A673 (cell line): ENCODE data around the gene TOM1L2. TPM values are rescaled to one million over a fixed set of nuclear protein-coding genes. Genes with fewer than 3 reads are reported as not detected.

Source experiments
- BruUV-seq: library from RNA; stranded (reverse); fragments of 400-500 nt; replicated peaks from 2 replicates; lab custom pipeline; 2021; lab: Mats Ljungman, UMichigan
- CTCF ChIA-PET: fragments of 300-600 bp; sonication (Branson Sonifier 250); formaldehyde crosslinking; loops from one replicate; lab custom pipeline; 2022; ENCODE audit warnings: antibody characterized with exemption; lab: Charles Lee
- POLR2A ChIA-PET: fragments of 300-600 bp; sonication (Branson Sonifier 250); formaldehyde crosslinking; loops from one replicate; lab custom pipeline; 2022; ENCODE audit warnings: antibody characterized with exemption; ENCODE audit not compliant: low non-redundant PET; lab: Charles Lee
- DNase-seq: peaks from one replicate; pipeline ENCODE4 v3.0.0-alpha.2; 2015; ENCODE audit warnings: low spot score
- H3K27ac ChIP-seq: fragments of 200-600 bp; sonication (generic); 2 replicates; pipeline ENCODE4 v1.5.1; 2016; ENCODE audit warnings: mixed run types, low read depth, mild to moderate bottlenecking, mixed read lengths, antibody characterized with exemption, low read length; ENCODE audit not compliant: poor library complexity, severe bottlenecking
- H3K27me3 ChIP-seq: fragments of 200-600 bp; sonication (generic); replicated peaks from 2 replicates; pipeline ENCODE4 v1.6.1; 2017; ENCODE audit warnings: mixed run types, low read depth, mild to moderate bottlenecking, mixed read lengths, antibody characterized with exemption, low read length; ENCODE audit not compliant: insufficient read depth, poor library complexity
- H3K36me3 ChIP-seq: fragments of 200-600 bp; sonication (generic); 2 replicates; pipeline ENCODE4 v1.6.1; 2016; ENCODE audit warnings: mixed run types, mild to moderate bottlenecking, mixed read lengths, antibody characterized with exemption, low read length; ENCODE audit not compliant: insufficient read depth, poor library complexity, severe bottlenecking
- H3K4me1 ChIP-seq: fragments of 200-600 bp; sonication (generic); 2 replicates; pipeline ENCODE4 v1.6.1; 2017; ENCODE audit warnings: mixed run types, mild to moderate bottlenecking, mixed read lengths, antibody characterized with exemption, low read length; ENCODE audit not compliant: insufficient read depth, poor library complexity, severe bottlenecking
- H3K4me3 ChIP-seq: fragments of 200-600 bp; sonication (generic); 2 replicates; pipeline ENCODE4 v1.5.1; 2016; ENCODE audit warnings: low read depth, mixed run types, mild to moderate bottlenecking, mixed read lengths, low read length; ENCODE audit not compliant: poor library complexity, severe bottlenecking
- H3K9me3 ChIP-seq: fragments of 200-600 bp; sonication (generic); 2 replicates; pipeline ENCODE4 v1.6.1; 2016; ENCODE audit warnings: mixed run types, low read depth, mild to moderate bottlenecking, mixed read lengths, antibody characterized with exemption, low read length; ENCODE audit not compliant: poor library complexity, severe bottlenecking
- EZH2 ChIP-seq: fragments of 200-600 bp; sonication (generic); IDR thresholded peaks from 2 replicates; pipeline ENCODE4 v1.6.1; 2017; ENCODE audit warnings: borderline replicate concordance, low read depth, mild to moderate bottlenecking, mixed read lengths, antibody characterized with exemption, low read length; ENCODE audit not compliant: poor library complexity, severe bottlenecking
- intact Hi-C: fragments of 100-400 bp; cut with micrococcal nuclease; formaldehyde crosslinking; loops from one replicate; pipeline ENCODE4 v1.10.0; 2022; ENCODE audit not compliant: unreplicated experiment
- total RNA-seq: library from RNA; stranded (reverse); gene quantifications from 2 replicates; pipeline ENCODE4 v1.2.3, GENCODE V29; 2021
- TF ChIP-seq, protein P1 (sequence below): fragments of 300-800, 200-600 bp; sonication (generic); conservative IDR thresholded peaks from 2 replicates; pipeline ENCODE4 v1.5.1; 2017; ENCODE audit warnings: low read depth, mild to moderate bottlenecking, antibody characterized with exemption, low read length, moderate library complexity, mixed read lengths

The TOM1L2 gene
- total RNA-seq, 1 experiment from 2014 or later, result 10.0 TPM

DNA sequence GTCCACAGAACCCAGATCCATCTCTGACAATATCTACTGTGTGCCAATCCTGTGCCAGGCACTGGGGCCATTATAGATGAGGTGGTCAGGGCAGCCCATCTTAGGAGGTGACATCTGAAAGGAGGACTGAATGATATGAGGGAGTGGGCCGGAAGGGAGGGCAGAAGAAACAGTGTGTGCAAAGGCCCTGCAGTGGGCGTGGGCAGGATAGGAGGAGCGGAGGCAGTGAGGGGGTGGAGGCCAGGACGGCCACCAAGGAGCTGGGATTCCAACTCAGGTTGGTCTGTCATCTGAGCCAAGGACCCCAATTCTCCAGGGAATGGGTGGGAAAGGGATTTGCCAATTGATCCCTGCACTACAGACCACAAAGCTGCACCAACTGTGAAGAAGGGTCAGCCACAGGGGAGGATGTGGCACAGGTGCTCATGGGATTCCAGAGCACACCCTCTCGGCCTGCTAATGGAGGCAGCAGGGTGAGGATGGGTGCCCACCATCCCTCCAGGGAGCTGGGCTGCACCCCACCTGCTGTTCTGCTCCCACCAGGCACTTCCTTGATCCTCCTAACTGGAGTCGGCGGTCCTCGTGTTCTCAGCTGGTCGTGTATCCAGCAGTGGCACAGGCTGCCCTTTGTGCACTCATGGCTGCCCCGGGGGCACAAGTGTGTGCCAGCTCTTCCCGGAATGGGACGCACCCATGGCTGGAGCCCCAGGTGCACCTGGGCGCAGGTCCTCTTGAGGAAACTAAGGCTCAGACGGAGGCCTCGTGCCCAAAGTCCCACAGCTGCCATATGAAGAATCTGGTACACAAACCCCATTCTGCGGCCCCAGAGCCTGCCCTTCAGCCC is 145.0 kb downstream of the TOM1L2 start:
- Histone ChIP-seq H3K9me3 (no peaks in the 10 kb centered on the region), H3K27ac (peak overlapping the region; percentile 97), H3K36me3 (peaks cover 31% of the 10 kb centered on the region), H3K4me3 (no peak overlapping the region), H3K27me3 (no peaks in the 10 kb centered on the region), H3K4me1 (peaks cover 55% of the 10 kb centered on the region)
- ChIA-PET POLR2A (interaction anchor here (0.6 kb wide), 1 partner anchor 42 kb away, joined by 5 read pairs; no protein-coding TSS in a partner anchor), CTCF (no interaction called here)
- BruUV-seq, result no TSS peak
- TF ChIP-seq, protein P1, sequence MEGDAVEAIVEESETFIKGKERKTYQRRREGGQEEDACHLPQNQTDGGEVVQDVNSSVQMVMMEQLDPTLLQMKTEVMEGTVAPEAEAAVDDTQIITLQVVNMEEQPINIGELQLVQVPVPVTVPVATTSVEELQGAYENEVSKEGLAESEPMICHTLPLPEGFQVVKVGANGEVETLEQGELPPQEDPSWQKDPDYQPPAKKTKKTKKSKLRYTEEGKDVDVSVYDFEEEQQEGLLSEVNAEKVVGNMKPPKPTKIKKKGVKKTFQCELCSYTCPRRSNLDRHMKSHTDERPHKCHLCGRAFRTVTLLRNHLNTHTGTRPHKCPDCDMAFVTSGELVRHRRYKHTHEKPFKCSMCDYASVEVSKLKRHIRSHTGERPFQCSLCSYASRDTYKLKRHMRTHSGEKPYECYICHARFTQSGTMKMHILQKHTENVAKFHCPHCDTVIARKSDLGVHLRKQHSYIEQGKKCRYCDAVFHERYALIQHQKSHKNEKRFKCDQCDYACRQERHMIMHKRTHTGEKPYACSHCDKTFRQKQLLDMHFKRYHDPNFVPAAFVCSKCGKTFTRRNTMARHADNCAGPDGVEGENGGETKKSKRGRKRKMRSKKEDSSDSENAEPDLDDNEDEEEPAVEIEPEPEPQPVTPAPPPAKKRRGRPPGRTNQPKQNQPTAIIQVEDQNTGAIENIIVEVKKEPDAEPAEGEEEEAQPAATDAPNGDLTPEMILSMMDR, result no peak
- no peak for TF ChIP-seq EZH2
- intact Hi-C loops, result no loop called here
- DNase-seq, result no peak

DNA sequence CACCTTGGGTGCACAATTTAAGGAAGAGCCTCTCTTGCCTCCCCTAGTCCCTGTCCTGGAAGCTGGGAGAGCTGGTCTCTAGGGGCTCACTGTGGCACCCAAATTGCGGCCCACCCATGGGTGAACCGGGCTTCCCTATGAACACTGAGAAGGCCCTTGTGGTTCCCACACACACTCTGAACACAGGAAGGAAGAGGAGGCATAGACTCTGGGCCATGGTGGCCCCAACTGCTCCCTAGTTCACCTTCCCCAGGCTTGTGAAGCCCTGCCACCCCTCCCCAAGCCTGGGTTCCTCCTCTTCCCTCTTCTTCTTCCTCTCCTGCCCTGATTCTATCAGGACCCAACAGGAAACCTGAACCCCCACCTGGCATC is 145.9 kb downstream of the TOM1L2 start:
- no TSS peak for BruUV-seq
- no peaks in the 10 kb centered on the region for H3K27me3 ChIP-seq
- ChIA-PET CTCF (no interaction called here), POLR2A (no interaction called here)
- H3K27ac ChIP-seq, result peak overlapping the region; percentile 97
- no peak for TF ChIP-seq EZH2
- TF ChIP-seq, protein P1, result no peak
- H3K4me1 ChIP-seq, result peaks cover 55% of the 10 kb centered on the region
- H3K9me3 ChIP-seq, result no peaks in the 10 kb centered on the region
- DNase-seq, result no peak
- H3K4me3 ChIP-seq, result no peak overlapping the region
- intact Hi-C loops, result no loop called here
- peaks cover 31% of the 10 kb centered on the region for H3K36me3 ChIP-seq

DNA sequence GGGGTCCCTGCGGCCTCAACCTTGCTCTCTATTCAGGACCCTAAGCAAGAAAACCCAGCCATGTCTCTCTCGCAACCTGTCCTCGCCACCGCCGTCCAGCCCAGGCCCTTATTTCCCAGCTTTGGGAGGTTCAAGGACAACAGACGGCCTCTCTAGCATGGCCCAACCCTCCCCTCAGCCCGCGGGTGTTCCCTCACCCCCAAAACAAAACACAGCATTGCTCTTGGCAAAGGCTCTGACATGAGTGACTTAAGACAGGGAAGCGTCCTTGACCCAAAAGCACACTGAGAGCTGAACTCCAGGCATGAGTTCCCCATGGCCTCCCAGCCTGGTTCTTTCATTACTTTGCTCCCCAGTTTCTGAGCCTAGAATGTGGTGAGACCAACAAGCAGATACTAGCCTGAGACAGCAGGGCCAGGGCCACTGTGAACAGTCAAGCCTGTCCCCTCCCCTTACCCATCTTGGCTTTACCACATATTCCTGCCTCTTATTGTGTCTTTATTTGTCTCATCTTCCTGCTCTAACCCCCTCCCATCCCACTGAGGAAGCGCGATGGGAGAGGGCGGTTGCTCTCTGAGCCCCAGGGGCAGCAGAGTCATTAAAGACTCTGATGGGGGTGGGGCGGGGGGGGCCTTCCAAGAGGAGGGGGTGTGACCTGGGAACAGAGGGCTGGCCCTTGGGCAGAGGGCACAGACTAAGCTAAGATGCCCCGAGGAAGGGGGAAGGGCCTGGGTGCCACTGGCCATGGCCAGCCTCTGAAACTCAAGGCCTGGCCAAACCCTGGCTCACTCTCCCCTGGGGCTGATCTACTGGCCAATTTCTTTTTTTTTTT is 147.2 kb downstream of the TOM1L2 start:
- Histone ChIP-seq H3K4me3 (no peak overlapping the region), H3K27ac (peak overlapping the region; percentile 97), H3K4me1 (peaks cover 61% of the 10 kb centered on the region), H3K27me3 (no peaks in the 10 kb centered on the region), H3K9me3 (no peaks in the 10 kb centered on the region), H3K36me3 (peaks cover 30% of the 10 kb centered on the region)
- no TSS peak for BruUV-seq
- no peak for DNase-seq
- CTCF ChIA-PET, result no interaction called here
- intact Hi-C loops, result no loop called here
- TF ChIP-seq, protein P1, result no peak
- no peak for TF ChIP-seq EZH2
- POLR2A ChIA-PET, result no interaction called here
